CD4-positive, alpha-beta T cell treated with Interleukin-21 for 1 hour (primary cell): ENCODE measurements around the gene PDE4C.
A peak's percentile ranks its signal among the peaks of the same experiment; 100 is the strongest.
"Not testable (repeated sequence)": the region's sequence is repeated elsewhere in the genome, so short reads cannot be mapped to it uniquely, and the experiment has no call there.

Source experiments
- DNase-seq: peaks from one replicate; pipeline ENCODE4 v3.0.0-alpha.2; 2020

The PDE4C gene

DNA sequence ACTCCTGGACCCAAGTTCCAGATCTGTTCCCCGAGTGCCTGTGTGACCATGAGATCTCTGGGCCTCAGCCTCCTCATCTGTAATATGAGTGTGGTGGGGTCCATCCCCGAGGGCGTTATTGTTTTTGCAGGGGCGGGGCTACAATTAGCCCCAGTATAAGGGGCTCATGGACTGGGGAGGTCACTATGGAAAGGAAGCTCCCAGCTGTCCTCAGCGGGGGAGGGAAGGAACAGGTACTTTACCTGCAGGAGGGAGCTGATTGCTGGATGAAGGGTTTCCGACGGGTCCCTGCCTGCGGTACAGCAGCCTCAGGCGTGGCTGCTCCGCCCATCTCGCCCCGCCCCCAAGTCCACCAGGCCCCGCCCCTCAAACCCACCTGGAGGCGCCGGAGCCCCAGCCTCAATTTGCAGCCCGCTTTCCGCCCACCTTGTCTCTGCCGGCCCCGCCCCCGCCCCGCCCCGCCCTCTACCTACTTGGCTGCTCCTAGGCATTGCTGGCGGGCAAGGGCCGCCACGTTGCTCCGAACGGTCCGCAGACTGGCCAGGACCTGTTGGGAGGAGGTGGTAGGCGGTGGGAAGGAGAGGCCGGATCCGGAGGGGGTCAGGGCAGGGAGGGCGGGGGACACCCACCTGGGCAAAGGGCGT is 5.5 kb downstream of the PDE4C start:
- DNase-seq, result no peak

DNA sequence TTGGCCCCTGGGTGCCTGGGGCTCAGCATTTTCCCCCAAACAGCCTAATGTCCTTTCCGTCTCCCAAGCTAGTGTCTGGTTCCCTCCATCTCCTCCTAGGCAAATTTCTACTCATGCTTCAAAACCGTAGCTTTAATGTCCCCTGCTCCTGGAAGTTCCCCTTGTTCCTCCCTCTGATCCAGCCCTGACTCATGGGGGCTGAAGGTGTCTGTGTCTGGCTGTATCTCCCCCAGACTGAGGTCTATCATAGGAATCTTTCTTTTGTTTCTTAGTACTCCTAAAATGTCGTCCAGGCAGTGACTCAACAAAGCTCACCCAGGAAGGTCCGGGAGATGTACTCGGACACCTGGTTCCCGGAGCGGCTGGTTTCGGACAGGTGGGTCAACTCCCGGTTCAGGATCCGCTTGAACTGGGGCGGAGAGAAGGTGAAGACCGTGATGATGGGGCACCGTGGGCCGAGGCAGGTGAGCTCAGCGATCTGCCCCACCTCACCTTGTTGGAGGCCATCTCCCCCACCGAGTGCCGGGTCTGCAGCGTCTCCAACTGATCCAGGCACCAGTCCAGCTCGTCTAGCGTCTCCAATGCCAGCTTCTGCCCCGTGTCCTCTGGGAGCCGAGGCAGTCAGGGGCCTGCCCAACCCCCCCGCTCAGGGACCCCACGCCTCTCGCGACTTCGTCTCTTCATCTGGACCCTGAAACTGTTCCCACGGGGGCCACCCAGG is 6.2 kb downstream of the PDE4C start:
- DNase-seq, result no peak

GRCh38 chr19:18218600-18218999 is 7.6 kb downstream of the PDE4C start:
- DNase-seq, result no peak

DNA sequence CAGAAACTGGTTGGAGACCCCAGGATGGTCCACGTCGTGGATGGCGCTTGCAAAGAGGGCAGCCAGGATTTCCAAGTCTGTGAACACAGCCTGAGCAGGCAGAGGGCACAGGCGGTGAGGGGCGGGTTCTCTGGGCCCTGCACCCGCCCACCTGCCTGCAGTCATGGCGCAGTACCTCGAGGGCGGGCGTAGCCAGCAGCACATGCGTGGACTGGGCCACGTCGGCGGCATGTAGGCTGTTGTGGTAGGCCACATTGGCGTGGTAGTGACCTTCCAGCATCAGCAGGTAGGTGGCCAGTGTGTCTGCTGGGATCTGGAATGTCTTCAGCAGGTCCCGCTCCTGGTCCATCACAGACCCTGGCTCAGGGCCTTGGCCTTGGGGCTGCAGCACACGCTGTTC is 8.1 kb downstream of the PDE4C start:
- DNase-seq, result no peak

GRCh38 chr19:18216789-18217188 is 9.4 kb downstream of the PDE4C start:
- DNase-seq, result no peak

- no peak for DNase-seq
Observed at GRCh38 chr19:18214779-18215433, 11.3 kb downstream of the PDE4C start.

DNA sequence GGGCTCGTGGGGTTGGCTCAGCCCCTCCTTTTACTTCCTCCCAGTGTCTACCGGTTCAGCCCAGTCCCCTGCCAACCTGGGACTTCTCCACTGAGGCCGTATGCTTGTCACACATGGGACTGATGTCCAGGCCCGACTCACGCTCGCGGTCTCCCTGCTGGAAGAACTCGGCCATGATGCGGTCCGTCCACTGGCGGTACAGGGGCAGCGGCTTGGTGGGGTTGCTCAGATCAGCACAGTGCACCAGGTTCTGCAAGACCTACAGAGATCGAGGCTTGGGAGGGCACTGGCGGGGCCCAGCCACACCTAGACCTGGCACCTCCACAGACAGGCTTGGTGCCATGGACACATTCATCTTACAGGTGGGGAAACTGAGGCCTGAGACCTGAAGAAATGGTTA is 14.6 kb downstream of the PDE4C start:
- DNase-seq, result no peak

GRCh38 chr19:18209912-18210311 is 16.3 kb downstream of the PDE4C start:
- DNase-seq, result not testable (repeated sequence)

DNA sequence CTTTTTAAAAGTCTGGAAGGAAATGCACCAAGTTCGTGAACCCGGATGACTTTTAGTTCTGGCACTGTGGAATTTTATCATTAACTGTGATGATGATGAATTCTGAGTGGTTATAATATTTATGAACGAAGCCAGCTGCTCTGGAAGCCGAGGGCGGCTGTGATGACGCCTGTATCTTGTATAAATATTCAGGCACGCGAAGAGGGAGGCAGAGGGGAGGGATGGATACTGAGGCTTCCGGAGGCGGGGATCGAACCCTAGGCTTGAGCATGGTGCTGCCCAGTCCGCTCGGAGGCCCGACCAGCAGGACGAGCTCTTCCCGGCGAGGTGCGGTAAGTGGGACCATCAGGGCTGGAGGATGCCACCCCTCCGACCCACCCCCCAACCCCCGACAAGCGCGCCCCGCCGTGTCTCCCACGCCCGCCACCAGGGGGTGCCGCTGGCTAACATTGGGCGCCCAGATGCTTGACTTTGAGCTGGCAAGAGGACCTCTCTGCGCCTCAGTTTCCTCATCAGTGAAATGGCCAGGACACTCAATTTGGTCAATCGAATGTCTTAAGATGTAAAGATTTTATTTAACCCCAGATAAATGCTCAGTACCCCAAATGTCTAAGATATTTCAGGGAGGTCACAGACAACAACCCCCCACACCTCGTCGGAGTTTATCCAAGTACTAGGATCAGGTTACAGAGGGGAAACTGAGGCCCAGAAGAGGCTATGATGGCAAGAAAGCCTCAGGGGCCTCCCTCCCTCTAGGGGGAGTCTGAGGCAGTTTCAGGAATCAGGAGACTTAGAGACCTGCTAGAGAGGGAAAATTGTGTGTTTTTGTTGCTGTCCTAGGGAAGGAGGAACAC is 17.9 kb downstream of the PDE4C start:
- peak; percentile 48 for DNase-seq

DNA sequence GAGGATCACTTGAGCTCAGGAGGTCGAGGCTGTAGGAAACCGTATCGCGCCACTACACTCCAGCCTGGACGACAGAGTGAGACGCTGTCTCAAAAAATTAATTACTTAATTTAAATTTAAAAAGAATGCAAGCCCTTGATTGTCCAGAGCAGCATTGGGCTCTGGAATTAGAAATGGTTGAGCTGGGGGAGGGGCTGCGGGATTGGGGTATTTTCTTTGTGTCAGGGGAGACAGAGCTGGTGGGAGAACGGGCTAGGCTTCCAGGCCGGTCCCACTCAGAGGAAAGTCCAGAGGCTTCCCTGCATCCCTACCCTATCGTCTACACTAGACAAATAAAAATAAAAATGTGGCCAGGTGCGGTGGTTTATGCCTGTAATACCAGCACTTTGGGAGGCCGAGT is 20.2 kb downstream of the PDE4C start:
- no peak for DNase-seq

DNA sequence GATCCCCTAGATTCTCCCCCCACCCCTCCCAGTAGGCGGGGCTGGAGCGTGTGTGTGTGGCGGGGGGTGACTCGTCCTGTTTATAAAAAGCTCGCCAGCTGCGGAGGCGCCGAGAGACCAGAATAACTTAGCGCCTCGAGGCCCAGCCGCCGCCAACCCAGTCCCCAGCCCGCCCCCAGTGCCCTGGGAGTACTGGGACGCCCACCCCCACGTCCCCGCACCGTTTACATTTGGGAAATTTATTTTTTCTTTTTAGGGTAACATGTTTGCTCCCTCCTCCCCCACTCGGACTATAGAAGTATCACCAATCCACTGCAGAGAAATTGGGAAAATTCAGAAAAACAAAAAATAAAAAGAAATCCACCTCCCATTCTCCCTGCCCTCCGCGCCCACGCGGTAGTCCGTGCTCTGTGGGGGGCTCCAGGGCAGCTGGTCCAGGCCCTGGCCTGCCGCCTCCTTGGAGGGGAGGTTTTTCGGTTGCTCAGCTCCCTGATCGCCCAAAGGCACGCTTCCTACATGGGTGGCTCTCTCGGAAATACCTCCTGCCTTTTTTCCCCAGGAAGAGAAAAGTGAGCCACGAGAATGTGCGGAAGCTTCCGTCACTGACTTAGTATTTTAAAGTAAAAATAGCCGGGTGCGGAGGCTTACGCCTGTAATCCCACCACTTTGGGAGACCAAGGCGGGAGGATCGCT is 20.9 kb downstream of the PDE4C start:
- peak; percentile 60 for DNase-seq

- no peak for DNase-seq
Observed at GRCh38 chr19:18204394-18205199, 21.6 kb downstream of the PDE4C start.

- peak; percentile 99 for DNase-seq
Observed at GRCh38 chr19:18203863-18204393, 22.3 kb downstream of the PDE4C start, which contains the start of gene RAB3A. Gene RAB3A, minus strand, starts transcription at chr19:18204042. Its CDS starts 1,302 bp downstream, at chr19:18202740.

GRCh38 chr19:18203408-18203862 is 22.8 kb downstream of the PDE4C start:
- peak; percentile 63 for DNase-seq

GRCh38 chr19:18202778-18203407 is 23.3 kb downstream of the PDE4C start:
- peak; percentile 36 for DNase-seq

- DNase-seq, result no peak
Observed at GRCh38 chr19:18202397-18202777, 23.9 kb downstream of the PDE4C start.

DNA sequence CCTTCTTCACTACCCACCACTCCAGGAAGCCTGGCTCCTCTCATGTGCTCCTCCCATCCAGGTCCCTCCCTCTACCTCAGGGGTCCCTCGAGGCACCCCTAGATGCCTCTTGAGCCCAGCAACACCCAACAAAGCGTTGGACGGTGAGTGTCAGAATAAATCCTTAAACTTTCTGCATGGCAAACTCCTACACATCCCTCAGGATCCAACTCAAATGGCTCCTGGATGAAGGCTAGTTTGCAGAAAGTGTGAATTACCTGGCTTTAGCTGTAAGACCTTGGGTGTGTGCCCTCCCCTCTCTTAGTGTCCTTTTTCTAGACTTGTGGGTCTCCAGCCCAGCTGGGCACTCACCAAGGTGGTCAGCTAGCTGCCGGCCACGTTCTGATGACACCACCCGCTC is 27.9 kb downstream of the PDE4C start:
- DNase-seq, result no peak

- DNase-seq, result no peak
Observed at GRCh38 chr19:18197941-18198340, 28.3 kb downstream of the PDE4C start.

GRCh38 chr19:18197306-18197705 is 28.9 kb downstream of the PDE4C start:
- no peak for DNase-seq

- no peak for DNase-seq
Observed at GRCh38 chr19:18196511-18196845, 29.8 kb downstream of the PDE4C start.
